ENCODE data around the gene IKZF3. TPM values are rescaled to one million over a fixed set of nuclear protein-coding genes. Genes with fewer than 3 reads are reported as not detected.
"Not testable (repeated sequence)": the region's sequence is repeated elsewhere in the genome, so short reads cannot be mapped to it uniquely, and the experiment has no call there.

IKZF3 gene
- total RNA-seq, 1 experiment from 2014 or later: 0.04 TPM

DNA sequence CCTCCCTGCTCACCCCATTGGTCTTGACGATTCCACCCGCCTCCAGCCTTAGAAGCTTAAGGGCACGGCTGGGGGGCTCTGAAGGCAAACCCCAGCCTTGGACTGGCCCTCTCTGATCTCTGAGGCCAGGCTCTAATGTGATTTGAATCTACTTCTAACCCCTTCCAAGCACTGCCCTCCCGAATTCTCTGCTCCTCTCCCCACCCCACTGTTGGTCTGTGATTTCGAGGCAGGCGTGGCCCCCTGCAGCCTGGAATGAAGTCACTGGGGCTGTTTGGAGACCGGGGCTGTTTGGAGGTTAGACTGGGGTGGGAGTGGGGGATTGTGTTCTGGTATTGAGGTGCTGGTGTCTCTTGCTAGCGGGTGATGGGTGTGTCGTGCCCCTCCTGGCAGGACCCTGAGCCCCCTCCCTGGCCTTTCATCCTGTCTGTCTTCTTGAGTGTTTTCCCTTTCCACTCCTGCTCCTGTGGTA lies 124.2 kb downstream of the IKZF3 start:
- no peak for DNase-seq (ENCODE audit: low spot score)

DNA sequence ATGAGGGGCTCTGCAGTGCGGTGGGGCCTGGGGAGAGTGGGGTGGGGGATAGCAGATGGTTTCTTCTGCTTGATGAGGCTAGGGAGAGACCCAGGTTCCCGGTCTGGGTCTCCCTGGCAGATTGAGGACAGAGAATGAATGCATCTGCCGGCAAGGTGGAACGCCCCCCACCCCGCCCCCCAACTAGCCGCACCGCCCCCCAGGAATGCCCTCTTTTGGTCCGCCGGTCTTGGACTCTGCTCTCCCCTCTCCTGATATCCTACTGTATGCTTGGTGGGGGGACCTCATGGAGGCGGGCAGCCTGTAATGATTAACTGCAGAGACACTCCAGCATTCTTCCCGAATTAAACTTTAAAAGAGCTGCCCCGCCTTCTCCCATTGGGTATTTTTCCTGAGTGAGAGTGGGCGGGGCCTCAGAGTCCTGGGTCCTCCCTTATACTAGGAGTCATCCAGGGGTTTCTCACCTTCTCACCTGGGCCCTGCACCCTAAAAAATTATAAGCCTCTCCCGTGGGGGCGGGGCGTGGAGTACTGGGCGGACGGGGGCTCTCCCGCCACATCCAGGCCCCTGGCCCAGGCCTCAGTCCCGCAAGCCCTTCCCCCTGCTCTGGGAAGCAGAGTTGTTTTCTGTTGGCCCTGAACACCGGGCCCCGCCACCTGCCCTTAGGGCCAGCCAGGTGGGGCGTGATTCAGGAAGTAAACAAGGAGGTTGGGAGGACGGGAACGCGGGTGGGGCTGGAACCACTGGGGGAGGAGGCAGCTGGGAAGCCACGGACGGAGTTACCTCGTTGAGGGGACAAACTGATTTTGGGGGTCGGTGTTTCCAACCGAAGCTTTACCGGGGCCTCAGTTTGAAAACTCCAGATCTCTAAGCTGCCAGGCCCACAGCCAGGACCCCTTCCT lies 124.9 kb downstream of the IKZF3 start:
- no peak for DNase-seq (ENCODE audit: low spot score)

DNA sequence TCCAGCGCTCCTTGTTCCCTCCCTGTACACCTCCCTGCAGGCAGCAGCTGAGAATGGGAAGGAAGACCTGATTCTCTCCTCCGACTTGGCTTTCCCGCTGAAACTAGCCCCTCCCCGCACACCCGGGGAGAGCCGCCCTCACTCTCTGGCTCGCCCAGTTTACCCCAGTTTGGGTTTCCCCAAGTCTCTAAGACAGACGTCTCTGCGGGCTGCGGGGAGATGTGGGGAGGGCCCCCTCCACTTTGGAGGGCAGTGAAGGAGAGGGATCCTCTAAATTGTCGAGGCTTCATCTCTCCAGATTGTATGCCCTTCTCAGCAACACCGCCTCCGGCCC lies 125.6 kb downstream of the IKZF3 start:
- no peak for DNase-seq (ENCODE audit: low spot score)

DNA sequence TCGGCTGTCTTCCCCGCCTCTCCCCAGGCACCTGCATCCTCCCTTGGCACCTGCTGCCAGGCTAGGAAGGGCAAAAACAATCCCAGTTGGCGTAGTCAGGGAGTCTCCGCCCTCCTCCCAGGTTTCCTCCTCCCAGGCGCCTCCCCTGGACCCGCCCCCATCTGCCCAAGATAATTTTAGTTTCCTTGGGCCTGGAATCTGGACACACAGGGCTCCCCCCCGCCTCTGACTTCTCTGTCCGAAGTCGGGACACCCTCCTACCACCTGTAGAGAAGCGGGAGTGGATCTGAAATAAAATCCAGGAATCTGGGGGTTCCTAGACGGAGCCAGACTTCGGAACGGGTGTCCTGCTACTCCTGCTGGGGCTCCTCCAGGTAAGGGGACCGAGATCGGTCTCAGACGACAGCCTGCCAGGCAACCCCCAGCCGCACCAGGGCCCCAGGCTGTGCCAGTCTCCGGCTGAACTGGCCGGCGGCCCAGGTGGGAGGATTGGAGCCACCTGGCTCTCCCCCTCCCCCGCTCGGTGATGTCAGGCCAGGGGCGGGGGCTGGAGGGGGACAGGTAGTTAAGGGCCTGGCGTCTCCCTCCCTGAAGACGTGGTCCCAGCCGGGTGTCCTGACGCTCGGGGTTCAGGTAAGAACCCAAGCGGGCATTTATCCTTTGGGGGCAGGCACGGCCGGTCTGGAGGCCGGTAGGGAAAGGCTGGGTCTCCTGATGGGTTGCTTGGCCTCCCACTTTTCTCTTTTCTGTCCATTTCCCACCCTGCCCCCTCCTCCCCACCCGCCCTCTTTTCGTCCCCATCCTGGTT lies 126.1 kb downstream of the IKZF3 start, which contains the start of gene GRB7:
TSS of gene GRB7 (plus strand) at position 179 of the 808 bp plus-strand sequence. CDS start 4,364 bp downstream, outside the sequence.
- DNase-seq (ENCODE audit: low spot score): no peak

DNA sequence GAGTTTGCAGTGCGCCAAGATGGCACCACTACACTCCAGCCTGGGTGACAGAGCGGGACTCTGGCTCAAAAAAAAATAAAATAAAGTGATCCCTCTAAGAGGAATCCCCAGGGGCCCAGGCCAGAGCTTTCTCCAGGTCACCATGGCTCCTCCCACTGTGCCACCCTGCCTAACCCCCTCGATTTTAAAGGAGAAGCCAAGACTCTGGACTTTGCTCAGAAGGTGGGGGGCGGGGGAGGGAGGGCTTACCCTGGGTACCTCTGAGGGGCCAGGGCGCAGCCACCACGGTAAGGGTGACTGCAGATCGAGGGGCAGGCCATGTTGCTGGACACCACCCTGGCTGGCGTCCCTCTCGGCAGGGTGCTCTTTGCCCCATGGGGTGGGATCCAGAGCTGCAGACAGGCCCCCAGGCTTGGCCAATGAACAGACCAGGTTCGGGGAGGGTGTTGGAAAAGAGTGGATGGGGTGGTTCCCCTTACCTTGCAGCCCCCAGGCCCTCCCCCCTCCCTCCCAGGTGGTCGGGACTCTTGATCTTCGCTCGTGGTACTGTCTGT lies 126.8 kb downstream of the IKZF3 start:
- DNase-seq (ENCODE audit: low spot score): no peak

DNA sequence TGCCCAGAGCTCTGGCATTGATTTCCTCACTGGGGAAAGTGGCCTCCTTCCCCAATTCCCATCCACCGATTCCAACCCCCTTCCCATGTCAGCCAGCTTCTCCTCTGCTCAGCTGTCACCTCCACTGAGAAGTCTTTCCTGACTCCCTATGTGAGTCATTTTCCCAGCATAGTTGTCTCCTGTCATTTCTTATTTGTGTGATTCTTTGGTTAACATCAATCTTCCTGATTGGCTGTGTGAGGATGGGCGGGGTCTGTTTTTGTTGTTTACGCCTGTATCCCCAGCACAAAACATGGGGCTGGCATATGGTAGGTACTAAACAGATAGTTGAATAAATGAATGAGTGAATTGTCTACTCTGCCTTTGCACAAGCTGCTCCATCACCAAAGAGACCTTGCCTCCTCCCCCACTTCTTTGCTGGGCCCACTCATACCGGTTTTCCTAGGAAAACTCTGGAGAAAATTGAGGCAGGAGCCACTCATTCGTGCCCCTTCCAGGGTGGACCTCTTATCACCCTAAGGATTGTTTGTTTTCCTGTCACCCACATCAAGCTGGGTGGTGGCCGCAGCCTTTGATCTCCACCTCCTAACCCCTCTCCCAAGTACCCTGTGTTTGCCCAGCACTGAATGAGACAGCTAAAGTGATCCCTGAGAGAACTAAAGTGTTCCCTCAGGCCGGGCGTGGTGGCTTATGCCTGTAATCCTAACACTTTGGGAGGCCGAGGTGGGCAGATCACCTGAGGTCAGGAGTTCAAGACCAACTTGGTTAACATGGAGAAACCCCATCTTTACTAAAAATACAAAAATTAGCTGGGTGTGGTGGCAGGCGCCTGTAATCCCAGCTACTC lies 127.6 kb downstream of the IKZF3 start:
- DNase-seq (ENCODE audit: low spot score): no peak

DNA sequence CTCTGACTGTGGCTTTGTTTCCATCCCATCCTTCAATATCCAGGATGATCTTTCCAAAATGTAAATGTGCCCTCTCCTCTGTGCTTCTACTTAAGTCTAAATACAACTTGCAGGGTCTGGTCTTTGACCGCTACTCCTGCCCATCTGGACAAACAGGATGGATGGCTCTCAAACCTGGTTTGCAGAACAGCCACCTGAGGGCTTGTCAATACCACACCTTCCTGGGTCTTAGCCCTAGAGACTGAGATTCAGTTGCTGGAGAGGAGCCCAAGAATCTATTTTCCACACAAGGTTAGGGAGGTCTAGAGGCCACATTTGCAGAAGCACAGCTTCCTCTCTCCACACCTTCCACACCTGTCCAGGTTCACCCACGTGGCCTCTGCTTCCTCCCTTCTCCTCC lies 128.2 kb downstream of the IKZF3 start:
- DNase-seq (ENCODE audit: low spot score): no peak

DNA sequence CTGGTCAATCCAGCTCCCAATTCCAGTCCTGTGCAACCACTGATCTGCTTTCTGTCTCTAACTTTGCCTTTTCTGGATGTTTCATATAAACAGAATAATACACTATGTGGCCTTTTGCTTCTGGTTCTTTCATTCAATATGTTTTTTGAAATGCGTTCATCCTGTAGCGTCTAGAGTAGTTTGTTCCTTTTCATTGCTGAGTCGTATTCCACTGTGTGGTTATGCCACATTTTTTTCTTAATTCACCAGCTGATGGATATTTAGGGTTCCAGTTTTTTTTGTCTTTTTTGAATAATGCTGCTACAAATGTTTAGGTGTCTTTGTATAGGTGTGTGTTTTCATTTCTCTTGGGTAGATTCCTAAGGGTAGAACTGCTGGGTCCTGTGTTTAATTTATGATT lies 131.5 kb downstream of the IKZF3 start:
- DNase-seq (ENCODE audit: low spot score): no peak

DNA sequence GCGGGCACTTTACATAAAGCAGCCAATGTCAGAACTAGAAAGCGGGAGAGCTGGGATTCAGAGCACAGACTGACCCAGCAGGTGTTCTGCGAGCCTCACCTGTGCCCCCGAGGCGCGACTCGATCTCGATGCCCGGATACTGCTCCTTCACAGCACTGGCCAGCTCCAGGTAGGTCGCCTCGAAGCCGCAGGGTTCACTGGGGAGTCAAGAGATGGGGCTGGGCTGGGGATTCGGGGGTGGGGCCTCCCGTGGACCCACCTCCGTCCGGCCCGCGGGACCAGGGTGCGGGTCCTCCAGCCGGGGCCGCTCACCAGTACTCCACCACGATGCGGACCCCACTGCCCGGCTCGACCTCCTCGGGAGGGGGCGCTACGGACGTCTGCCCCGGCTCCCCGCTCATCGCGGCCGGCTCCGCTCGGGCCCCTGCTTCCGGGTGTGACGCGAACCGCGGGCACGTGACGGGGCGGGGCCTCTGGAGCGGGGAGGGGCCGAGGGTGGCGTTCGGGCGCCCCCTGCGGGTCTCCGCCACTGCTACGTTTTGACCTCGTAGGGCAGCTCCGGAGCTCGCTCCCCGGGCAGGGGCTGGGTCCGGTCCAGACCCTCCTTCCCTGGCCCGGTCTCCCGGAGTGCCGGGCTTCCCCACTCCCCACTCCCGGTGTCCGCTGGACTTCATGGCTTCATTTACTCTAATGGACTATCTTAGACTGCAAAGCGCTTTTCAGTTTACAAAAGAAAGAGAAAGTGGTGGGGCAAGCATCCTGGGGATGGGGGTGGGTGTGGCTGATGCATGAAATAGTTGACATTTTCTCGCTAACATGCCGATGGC lies 133.8 kb downstream of the IKZF3 start, which contains the start of gene MIEN1:
TSS of gene MIEN1 (minus strand) at position 438 of the 827 bp plus-strand sequence. CDS start at position 401, 37 bp downstream.
- DNase-seq (ENCODE audit: low spot score): peak; percentile 54

DNA sequence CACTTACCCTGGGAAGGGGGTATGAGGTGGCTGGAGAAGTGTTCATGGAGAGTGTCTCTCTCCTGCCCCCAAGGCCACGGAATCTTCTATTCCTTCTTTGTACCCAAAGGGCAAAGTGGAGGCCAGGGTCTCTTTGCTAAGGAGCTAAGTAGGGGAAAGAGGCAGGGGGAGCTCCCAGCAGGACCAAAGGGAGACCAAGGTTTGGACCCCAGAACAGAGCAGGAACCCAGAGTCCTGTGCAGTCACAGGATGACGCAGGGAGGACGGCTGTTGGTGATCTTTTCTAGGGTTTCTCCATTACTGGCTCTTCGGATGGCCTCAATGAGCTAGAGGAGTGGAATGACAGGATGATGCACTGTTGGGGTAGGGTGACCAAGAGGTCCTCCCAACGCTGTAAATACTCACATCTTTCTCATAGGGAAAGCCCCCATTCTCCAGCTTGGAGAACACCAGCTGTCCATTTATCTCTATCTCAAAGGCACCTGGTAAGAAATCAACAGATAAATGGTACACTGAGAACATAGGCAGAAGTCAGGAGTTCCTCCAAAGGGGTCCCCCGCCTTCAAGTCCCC lies 134.7 kb downstream of the IKZF3 start:
- DNase-seq (ENCODE audit: low spot score): no peak

DNA sequence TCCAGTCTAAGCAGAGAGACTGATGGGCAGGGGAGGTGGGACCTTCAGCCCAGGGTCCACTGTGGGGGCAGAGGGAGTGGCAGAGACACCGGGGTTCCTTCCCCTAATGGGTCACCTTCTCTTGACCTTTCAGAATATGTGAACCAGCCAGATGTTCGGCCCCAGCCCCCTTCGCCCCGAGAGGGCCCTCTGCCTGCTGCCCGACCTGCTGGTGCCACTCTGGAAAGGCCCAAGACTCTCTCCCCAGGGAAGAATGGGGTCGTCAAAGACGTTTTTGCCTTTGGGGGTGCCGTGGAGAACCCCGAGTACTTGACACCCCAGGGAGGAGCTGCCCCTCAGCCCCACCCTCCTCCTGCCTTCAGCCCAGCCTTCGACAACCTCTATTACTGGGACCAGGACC lies 136.6 kb downstream of the IKZF3 start:
- DNase-seq (ENCODE audit: low spot score): no peak

DNA sequence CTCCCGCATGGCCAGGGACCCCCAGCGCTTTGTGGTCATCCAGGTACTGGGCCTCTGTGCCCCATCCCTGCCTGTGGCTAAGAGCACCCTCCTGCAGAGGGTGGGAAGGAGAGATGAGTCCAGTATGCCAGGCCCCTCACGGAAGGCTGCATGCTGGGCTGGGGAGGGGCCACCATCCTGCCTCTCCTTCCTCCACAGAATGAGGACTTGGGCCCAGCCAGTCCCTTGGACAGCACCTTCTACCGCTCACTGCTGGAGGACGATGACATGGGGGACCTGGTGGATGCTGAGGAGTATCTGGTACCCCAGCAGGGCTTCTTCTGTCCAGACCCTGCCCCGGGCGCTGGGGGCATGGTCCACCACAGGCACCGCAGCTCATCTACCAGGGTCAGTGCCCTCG lies 137.5 kb downstream of the IKZF3 start:
- no peak for DNase-seq (ENCODE audit: low spot score)

DNA sequence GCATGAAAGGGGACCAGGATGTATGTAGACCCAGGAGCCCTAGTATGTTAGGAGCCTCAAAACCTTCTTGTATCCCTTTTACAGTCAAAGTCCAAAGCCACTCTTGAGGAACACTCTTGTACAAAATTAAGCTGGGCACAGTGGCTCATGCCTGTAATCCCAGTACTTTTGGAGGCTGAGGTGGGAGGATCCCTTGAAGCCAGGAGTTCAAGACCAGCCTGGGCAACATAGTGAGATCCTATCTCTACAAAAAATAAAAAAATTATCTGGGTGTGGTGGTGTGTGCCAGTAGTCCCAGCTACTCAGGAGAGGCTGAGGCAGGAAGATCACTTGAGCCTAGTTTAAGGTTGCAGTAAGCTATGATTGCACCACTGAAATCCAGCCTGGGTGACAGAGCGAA lies 138.2 kb downstream of the IKZF3 start:
- DNase-seq (ENCODE audit: low spot score): not testable (repeated sequence)

DNA sequence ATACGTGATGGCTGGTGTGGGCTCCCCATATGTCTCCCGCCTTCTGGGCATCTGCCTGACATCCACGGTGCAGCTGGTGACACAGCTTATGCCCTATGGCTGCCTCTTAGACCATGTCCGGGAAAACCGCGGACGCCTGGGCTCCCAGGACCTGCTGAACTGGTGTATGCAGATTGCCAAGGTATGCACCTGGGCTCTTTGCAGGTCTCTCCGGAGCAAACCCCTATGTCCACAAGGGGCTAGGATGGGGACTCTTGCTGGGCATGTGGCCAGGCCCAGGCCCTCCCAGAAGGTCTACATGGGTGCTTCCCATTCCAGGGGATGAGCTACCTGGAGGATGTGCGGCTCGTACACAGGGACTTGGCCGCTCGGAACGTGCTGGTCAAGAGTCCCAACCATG lies 139.4 kb downstream of the IKZF3 start:
- DNase-seq (ENCODE audit: low spot score): no peak

DNA sequence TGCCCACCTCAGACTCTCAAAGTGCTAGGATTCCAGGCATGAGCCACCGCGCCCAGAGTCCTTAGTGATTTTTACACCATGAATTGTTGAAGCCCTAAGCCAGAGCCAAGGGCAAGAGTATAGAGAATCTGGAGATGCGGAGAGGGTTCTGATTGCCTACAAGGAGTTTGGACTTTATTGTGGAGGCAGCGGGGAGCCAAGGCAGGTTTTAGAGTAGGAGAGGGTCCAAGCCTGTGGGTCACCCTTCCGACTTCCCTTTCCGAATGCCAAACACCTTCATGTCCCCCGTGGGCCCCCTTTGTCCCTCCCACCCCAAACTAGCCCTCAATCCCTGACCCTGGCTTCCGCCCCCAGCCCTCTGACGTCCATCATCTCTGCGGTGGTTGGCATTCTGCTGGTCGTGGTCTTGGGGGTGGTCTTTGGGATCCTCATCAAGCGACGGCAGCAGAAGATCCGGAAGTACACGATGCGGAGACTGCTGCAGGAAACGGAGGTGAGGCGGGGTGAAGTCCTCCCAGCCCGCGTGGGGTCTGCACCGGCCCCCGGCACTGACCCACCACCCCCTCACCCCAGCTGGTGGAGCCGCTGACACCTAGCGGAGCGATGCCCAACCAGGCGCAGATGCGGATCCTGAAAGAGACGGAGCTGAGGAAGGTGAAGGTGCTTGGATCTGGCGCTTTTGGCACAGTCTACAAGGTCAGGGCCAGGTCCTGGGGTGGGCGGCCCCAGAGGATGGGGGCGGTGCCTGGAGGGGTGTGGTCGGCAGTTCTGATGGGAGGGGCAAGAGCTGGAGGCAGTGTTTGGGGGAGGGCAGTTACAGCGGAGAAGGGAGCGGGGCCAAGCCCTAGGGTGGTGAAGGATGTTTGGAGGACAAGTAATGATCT lies 140.9 kb downstream of the IKZF3 start:
- no peak for DNase-seq (ENCODE audit: low spot score)

DNA sequence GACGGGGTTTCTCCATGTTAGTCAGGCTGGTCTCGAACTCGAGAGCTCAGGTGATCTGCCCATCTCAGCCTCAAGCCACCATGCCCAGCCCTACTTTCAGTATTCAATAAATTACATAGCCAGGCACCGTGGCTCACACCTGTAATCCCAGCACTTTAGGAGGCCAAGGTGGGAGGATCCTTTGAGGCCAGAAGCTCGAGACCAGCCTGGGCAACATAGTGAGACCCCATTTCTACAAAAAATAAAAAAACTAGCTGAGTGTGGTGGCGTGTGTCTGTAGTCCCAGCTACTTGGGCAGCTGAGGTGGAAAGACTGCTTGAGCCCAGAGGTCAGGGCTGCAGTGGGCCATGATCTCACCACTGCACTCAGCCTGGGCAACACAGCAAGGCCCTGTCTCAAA lies 142.0 kb downstream of the IKZF3 start:
- DNase-seq (ENCODE audit: low spot score): no peak

DNA sequence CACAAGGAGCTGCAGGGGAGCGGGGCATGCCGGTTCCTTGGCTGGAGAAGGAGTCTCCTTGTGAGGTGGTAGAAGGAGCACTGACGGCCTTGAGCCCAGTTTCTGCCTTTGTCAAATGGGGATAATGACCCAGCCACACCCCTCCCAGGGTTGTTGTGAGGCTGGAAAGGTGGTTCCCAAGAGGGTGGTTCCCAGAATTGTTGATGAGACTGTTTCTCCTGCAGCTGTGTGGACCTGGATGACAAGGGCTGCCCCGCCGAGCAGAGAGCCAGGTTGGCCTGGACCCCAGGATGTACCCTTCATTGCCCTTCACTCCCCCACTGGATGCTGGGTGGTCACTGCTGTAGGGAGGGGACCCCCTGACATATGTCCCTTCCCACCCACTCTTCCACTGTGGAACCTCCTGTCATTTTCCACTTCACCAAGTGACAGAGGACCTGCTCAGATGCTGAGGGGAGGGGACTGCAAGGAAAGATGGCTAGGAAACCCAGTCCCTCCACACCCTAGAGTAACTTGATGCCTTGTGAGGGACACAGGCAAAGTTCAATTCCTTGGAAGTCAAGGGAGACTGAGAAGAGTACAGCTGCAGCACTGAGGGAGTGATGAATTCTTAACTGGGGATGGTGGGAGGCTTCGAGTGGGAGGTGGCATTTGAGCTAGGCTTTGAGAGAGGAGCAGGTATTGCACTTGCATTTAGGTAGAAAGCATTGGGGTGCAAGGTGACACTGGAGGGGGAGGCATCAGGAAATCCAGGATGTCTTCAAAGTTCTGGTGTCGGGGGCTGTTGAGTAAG lies 144.4 kb downstream of the IKZF3 start:
- no peak for DNase-seq (ENCODE audit: low spot score)

DNA sequence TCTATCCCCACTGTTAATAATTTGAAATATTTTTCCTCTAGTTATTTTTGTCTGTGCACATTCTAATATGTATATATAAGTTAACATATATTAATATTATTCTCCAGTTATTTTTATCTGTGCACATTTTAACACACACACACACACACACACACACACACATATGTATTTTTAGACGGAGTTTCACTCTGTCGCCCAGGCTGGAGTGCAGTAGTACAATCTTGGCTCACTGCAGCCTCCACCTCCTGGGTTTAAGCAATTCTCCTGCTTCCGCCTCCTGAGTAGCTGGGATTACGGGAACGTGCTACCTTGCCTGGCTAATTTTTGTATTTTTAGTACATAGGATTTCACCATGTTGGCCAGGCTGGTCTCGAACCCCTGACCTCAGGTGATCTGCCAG lies 146.5 kb downstream of the IKZF3 start:
- no peak for DNase-seq (ENCODE audit: low spot score)
